ENCODE results near the gene BEND5. TPM values are rescaled to one million over a fixed set of nuclear protein-coding genes. Genes with fewer than 3 reads are reported as not detected.

BEND5 gene
- total RNA-seq, 6 experiments from 2014 or later: not detected

GRCh38 chr1:48679859-48680258 is 96.8 kb downstream of the BEND5 start:
- no peaks in the 10 kb centered on the region for H3K4me1 Mint-ChIP-seq (ENCODE audit: low read depth)
- H3K27me3 Mint-ChIP-seq (ENCODE audit: insufficient read depth): peaks cover 3% of the 10 kb centered on the region; the same call in 1 of the 2 replicates
- no peak for DNase-seq
- H3K36me3 Mint-ChIP-seq (ENCODE audit: low read depth): no peaks in the 10 kb centered on the region
- TF ChIP-seq CTCF (IDR thresholded peaks at IDR 0.05): no peak
- no peak overlapping the region for H3K4me3 Mint-ChIP-seq
- no peak overlapping the region for H3K27ac Mint-ChIP-seq
- H3K9me3 Mint-ChIP-seq: peaks cover 76% of the 10 kb centered on the region

GRCh38 chr1:48678710-48679505 is 97.8 kb downstream of the BEND5 start:
- H3K9me3 Mint-ChIP-seq: peaks cover 76% of the 10 kb centered on the region
- H3K27me3 Mint-ChIP-seq (ENCODE audit: insufficient read depth): peaks cover 3% of the 10 kb centered on the region; the same call in 1 of the 2 replicates
- no peaks in the 10 kb centered on the region for H3K4me1 Mint-ChIP-seq (ENCODE audit: low read depth)
- H3K4me3 Mint-ChIP-seq: no peak overlapping the region
- no peaks in the 10 kb centered on the region for H3K36me3 Mint-ChIP-seq (ENCODE audit: low read depth)
- DNase-seq: no peak
- no peak overlapping the region for H3K27ac Mint-ChIP-seq
- no peak for TF ChIP-seq CTCF (IDR thresholded peaks at IDR 0.05)
